Activated gamma-delta T cell (primary cell): ENCODE data around the gene LY6G6C.

Experiments used
- DNase-seq: peaks from one replicate; lab custom pipeline; 2025; lab: John Stamatoyannopoulos, UW
- total RNA-seq, 2 donors: gene quantifications; one replicate each; lab custom pipeline; 2026; lab: John Stamatoyannopoulos, UW

The LY6G6C gene
- total RNA-seq, result 0.13 to 0.15 reads per million in 2 donors

- DNase-seq, result no peak
These were observed at the start of gene LY6G6C for GRCh38 chr6:31721351-31722020. Gene LY6G6C (minus strand): TSS chr6:31721746. CDS start chr6:31721679, 67 bp downstream.

GRCh38 chr6:31770860-31771259, 49.3 kb upstream of the LY6G6C start:
- no peak for DNase-seq

- no peak for DNase-seq
These were observed 48.3 kb upstream of the LY6G6C start for GRCh38 chr6:31769684-31770371.

- DNase-seq, result no peak
These were observed 47.1 kb upstream of the LY6G6C start for GRCh38 chr6:31768363-31769257.

- DNase-seq, result no peak
These were observed 45.6 kb upstream of the LY6G6C start for GRCh38 chr6:31767096-31767645.

- DNase-seq, result no peak
These were observed 44.6 kb upstream of the LY6G6C start for GRCh38 chr6:31765910-31766794.

- DNase-seq, result no peak
These were observed 44.0 kb upstream of the LY6G6C start for GRCh38 chr6:31765559-31765909.

- no peak for DNase-seq
These were observed 42.7 kb upstream of the LY6G6C start for GRCh38 chr6:31764198-31764597.

- DNase-seq, result no peak
These were observed 42.0 kb upstream of the LY6G6C start for GRCh38 chr6:31763619-31763940.

GRCh38 chr6:31762878-31763618, 41.5 kb upstream of the LY6G6C start:
- no peak for DNase-seq

GRCh38 chr6:31762356-31762755, 40.8 kb upstream of the LY6G6C start, which contains the start of gene SAPCD1:
Gene SAPCD1 (plus strand): TSS chr6:31762656. CDS start chr6:31763055, 399 bp downstream.
- DNase-seq, result no peak

GRCh38 chr6:31761343-31761742, 39.8 kb upstream of the LY6G6C start:
- no peak for DNase-seq

- DNase-seq, result no peak
These were observed 39.2 kb upstream of the LY6G6C start for GRCh38 chr6:31760790-31761189.

- no peak for DNase-seq
These were observed 36.7 kb upstream of the LY6G6C start for GRCh38 chr6:31758281-31758680.

- DNase-seq, result no peak
These were observed 31.3 kb upstream of the LY6G6C start for GRCh38 chr6:31752739-31753319.

GRCh38 chr6:31750411-31751022, 29.0 kb upstream of the LY6G6C start:
- no peak for DNase-seq

GRCh38 chr6:31749301-31750036, 27.9 kb upstream of the LY6G6C start:
- DNase-seq, result no peak

GRCh38 chr6:31744422-31744821, 22.9 kb upstream of the LY6G6C start:
- DNase-seq, result no peak

GRCh38 chr6:31742894-31743293, 21.3 kb upstream of the LY6G6C start:
- DNase-seq, result no peak
